Measurements from ENCODE around the gene SNAPIN. TPM values are rescaled to one million over a fixed set of nuclear protein-coding genes. Genes with fewer than 3 reads are reported as not detected.
A peak's percentile ranks its signal among the peaks of the same experiment; 100 is the strongest.

The SNAPIN gene
- total RNA-seq, 2 donors from 2014 or later = 23.5 to 25.5 TPM

DNA sequence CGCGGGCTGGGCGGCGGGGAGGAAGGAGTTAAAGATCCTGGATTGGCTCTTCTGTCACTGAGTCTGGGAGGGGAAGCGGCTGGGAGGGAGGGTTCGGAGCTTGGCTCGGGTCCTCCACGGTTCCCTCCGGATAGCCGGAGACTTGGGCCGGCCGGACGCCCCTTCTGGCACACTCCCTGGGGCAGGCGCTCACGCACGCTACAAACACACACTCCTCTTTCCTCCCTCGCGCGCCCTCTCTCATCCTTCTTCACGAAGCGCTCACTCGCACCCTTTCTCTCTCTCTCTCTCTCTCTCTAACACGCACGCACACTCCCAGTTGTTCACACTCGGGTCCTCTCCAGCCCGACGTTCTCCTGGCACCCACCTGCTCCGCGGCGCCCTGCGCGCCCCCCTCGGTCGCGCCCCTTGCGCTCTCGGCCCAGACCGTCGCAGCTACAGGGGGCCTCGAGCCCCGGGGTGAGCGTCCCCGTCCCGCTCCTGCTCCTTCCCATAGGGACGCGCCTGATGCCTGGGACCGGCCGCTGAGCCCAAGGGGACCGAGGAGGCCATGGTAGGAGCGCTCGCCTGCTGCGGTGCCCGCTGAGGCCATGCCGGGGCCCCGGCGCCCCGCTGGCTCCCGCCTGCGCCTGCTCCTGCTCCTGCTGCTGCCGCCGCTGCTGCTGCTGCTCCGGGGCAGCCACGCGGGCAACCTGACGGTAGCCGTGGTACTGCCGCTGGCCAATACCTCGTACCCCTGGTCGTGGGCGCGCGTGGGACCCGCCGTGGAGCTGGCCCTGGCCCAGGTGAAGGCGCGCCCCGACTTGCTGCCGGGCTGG, 20.2 kb downstream of the SNAPIN start, which contains the start of gene NPR1:
TSS of gene NPR1 (plus strand) at position 170 of the 818 bp plus-strand sequence. CDS start at position 591, 421 bp downstream.
- Histone ChIP-seq H3K9ac (ENCODE audit: extremely low read depth, low read length, poor library complexity, severe bottlenecking) (no peak within 1 kb of the TSS), H3K9me3 (ENCODE audit: control insufficient read depth, low read length) (no peaks in the 10 kb centered on the region), H3K4me3 (ENCODE audit: low read length) (peak within 1 kb of the TSS; percentile 73), H3K4me1 (ENCODE audit: control insufficient read depth, insufficient read depth, low read length) (no peaks in the 10 kb centered on the region), H3K27me3 (ENCODE audit: control insufficient read depth, insufficient read depth, low read length, poor library complexity, severe bottlenecking) (peaks cover 33% of the 10 kb centered on the region), H3K36me3 (ENCODE audit: control insufficient read depth, insufficient read depth, low read length) (no peaks in the 10 kb centered on the region), H3K27ac (ENCODE audit: low read depth, low read length) (no peak within 1 kb of the TSS)
- TF ChIP-seq, protein P1, sequence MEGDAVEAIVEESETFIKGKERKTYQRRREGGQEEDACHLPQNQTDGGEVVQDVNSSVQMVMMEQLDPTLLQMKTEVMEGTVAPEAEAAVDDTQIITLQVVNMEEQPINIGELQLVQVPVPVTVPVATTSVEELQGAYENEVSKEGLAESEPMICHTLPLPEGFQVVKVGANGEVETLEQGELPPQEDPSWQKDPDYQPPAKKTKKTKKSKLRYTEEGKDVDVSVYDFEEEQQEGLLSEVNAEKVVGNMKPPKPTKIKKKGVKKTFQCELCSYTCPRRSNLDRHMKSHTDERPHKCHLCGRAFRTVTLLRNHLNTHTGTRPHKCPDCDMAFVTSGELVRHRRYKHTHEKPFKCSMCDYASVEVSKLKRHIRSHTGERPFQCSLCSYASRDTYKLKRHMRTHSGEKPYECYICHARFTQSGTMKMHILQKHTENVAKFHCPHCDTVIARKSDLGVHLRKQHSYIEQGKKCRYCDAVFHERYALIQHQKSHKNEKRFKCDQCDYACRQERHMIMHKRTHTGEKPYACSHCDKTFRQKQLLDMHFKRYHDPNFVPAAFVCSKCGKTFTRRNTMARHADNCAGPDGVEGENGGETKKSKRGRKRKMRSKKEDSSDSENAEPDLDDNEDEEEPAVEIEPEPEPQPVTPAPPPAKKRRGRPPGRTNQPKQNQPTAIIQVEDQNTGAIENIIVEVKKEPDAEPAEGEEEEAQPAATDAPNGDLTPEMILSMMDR (conservative IDR thresholded peaks at IDR 0.05) = no peak
- Mint-ChIP-seq H3K4me1 (peaks cover 8% of the 10 kb centered on the region), H3K27me3 (ENCODE audit: insufficient read depth) (peaks cover 37% of the 10 kb centered on the region), H3K36me3 (ENCODE audit: low read depth) (no peaks in the 10 kb centered on the region), H3K9me3 (no peaks in the 10 kb centered on the region), H3K4me3 (peak within 1 kb of the TSS; percentile 71), H3K27ac (no peak within 1 kb of the TSS)
- peak; percentile 83 for DNase-seq
- 0 to 1% methylated on average over 11 to 78 of the region's 78 CpGs for WGBS, 2 experiments (ENCODE audit: insufficient coverage in 1 of 2, insufficient read length in 1 of 2)

DNA sequence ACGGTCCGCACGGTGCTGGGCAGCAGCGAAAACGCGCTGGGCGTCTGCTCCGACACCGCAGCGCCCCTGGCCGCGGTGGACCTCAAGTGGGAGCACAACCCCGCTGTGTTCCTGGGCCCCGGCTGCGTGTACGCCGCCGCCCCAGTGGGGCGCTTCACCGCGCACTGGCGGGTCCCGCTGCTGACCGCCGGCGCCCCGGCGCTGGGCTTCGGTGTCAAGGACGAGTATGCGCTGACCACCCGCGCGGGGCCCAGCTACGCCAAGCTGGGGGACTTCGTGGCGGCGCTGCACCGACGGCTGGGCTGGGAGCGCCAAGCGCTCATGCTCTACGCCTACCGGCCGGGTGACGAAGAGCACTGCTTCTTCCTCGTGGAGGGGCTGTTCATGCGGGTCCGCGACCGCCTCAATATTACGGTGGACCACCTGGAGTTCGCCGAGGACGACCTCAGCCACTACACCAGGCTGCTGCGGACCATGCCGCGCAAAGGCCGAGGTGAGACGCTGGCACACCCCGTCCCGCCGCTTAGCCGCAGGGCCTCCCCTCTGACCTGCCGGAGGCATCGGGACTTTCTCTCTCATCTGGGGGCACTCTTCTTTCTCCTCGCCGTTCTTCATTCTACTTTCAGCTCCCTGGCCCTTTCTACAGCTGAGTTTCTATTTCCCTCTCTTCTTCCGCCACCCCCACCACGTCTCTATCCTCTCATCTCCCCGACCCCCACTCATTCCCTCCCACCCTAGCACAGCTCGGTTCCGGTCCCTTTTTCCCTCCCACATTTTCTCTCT, 21.0 kb downstream of the SNAPIN start:
- H3K4me1 Mint-ChIP-seq = peaks cover 10% of the 10 kb centered on the region
- TF ChIP-seq, protein P1 (conservative IDR thresholded peaks at IDR 0.05) = peak; percentile 66
- H3K4me1 ChIP-seq (ENCODE audit: control insufficient read depth, insufficient read depth, low read length) = no peaks in the 10 kb centered on the region
- H3K4me3 Mint-ChIP-seq = peak overlapping the region; percentile 71
- H3K9ac ChIP-seq (ENCODE audit: extremely low read depth, low read length, poor library complexity, severe bottlenecking) = no peak overlapping the region
- peaks cover 33% of the 10 kb centered on the region for H3K27me3 ChIP-seq (ENCODE audit: control insufficient read depth, insufficient read depth, low read length, poor library complexity, severe bottlenecking)
- H3K4me3 ChIP-seq (ENCODE audit: low read length) = peak overlapping the region; percentile 73
- WGBS, 2 experiments (ENCODE audit: insufficient coverage in 1 of 2, insufficient read length in 1 of 2) = 5 to 8% methylated on average over 39 to 73 of the region's 73 CpGs
- peaks cover 37% of the 10 kb centered on the region for H3K27me3 Mint-ChIP-seq (ENCODE audit: insufficient read depth)
- H3K27ac ChIP-seq (ENCODE audit: low read depth, low read length) = no peak overlapping the region
- no peaks in the 10 kb centered on the region for H3K36me3 Mint-ChIP-seq (ENCODE audit: low read depth)
- no peaks in the 10 kb centered on the region for H3K9me3 Mint-ChIP-seq
- no peak overlapping the region for H3K27ac Mint-ChIP-seq
- H3K9me3 ChIP-seq (ENCODE audit: control insufficient read depth, low read length) = no peaks in the 10 kb centered on the region
- no peaks in the 10 kb centered on the region for H3K36me3 ChIP-seq (ENCODE audit: control insufficient read depth, insufficient read depth, low read length)
- DNase-seq = peak; percentile 77

DNA sequence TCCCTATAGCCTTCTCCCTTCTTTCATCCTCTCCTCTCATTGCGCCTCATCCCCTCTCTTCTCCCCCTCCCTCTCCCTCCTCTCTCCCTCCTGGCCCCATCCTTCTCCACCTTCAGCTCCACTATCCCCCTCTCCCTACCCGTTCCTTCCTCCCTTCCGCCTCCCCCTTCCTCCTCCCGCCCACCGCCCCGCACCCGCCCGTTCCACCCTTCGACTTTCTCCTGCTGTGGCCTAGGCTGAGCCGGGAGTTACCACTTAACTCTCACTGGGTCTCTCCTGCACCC, 21.6 kb downstream of the SNAPIN start:
- TF ChIP-seq, protein P1 (conservative IDR thresholded peaks at IDR 0.05) = no peak
- H3K27me3 ChIP-seq (ENCODE audit: control insufficient read depth, insufficient read depth, low read length, poor library complexity, severe bottlenecking) = peaks cover 33% of the 10 kb centered on the region
- H3K36me3 Mint-ChIP-seq (ENCODE audit: low read depth) = no peaks in the 10 kb centered on the region
- WGBS, 2 experiments (ENCODE audit: insufficient coverage in 1 of 2, insufficient read length in 1 of 2) = 24 to 27% methylated on average over 4 to 10 of the region's 10 CpGs
- H3K9me3 Mint-ChIP-seq = no peaks in the 10 kb centered on the region
- no peak overlapping the region for H3K9ac ChIP-seq (ENCODE audit: extremely low read depth, low read length, poor library complexity, severe bottlenecking)
- peak overlapping the region; percentile 71 for H3K4me3 Mint-ChIP-seq
- H3K27ac ChIP-seq (ENCODE audit: low read depth, low read length) = no peak overlapping the region
- peaks cover 10% of the 10 kb centered on the region for H3K4me1 Mint-ChIP-seq
- no peaks in the 10 kb centered on the region for H3K9me3 ChIP-seq (ENCODE audit: control insufficient read depth, low read length)
- no peaks in the 10 kb centered on the region for H3K36me3 ChIP-seq (ENCODE audit: control insufficient read depth, insufficient read depth, low read length)
- H3K27me3 Mint-ChIP-seq (ENCODE audit: insufficient read depth) = peaks cover 37% of the 10 kb centered on the region
- H3K27ac Mint-ChIP-seq = no peak overlapping the region
- peak overlapping the region; percentile 73 for H3K4me3 ChIP-seq (ENCODE audit: low read length)
- peak; percentile 59 for DNase-seq
- H3K4me1 ChIP-seq (ENCODE audit: control insufficient read depth, insufficient read depth, low read length) = no peaks in the 10 kb centered on the region
